HEK293T (cell line): ENCODE data around the gene APBA2.

ENCODE experiments used
- CTCF ChIA-PET: fragments of 350-600 bp; formaldehyde crosslinking; extraction: SDS; loops from one replicate; lab custom pipeline; 2021; ENCODE audit warnings: antibody characterized with exemption, inconsistent platforms; lab: Yijun Ruan, JAX
- POLR2A ChIA-PET: fragments of 350-600 bp; formaldehyde crosslinking; extraction: SDS; loops from one replicate; lab custom pipeline; 2020; ENCODE audit warnings: antibody characterized with exemption, inconsistent platforms; lab: Yijun Ruan, JAX
- DNase-seq: peaks from one replicate; pipeline ENCODE4 v3.0.0; 2012; ENCODE audit warnings: mixed read lengths; ENCODE audit errors: extremely low spot score
- ARNT ChIP-seq: fragments of 450-650 bp; IDR thresholded peaks from 2 replicates; pipeline ENCODE4 v1.6.1; 2017; ENCODE audit warnings: mild to moderate bottlenecking
- BHLHE40 ChIP-seq: fragments of 450-650 bp; IDR thresholded peaks from 2 replicates; pipeline ENCODE4 v1.6.1; 2016; ENCODE audit warnings: mild to moderate bottlenecking, moderate library complexity, borderline replicate concordance
- CTBP1 ChIP-seq: fragments of 450-650 bp; IDR thresholded peaks from 2 replicates; pipeline ENCODE4 v1.6.1; 2016; ENCODE audit warnings: borderline replicate concordance
- ELF4 ChIP-seq: fragments of 450-650 bp; IDR thresholded peaks from 2 replicates; pipeline ENCODE4 v1.6.1; 2017; ENCODE audit warnings: antibody characterized with exemption
- FOXA1 ChIP-seq: fragments of 450-650 bp; IDR thresholded peaks from 2 replicates; pipeline ENCODE4 v1.6.1; 2016; ENCODE audit warnings: mild to moderate bottlenecking
- FOXK2 ChIP-seq: fragments of 450-650 bp; IDR thresholded peaks from 2 replicates; pipeline ENCODE4 v1.6.1; 2016; ENCODE audit warnings: mild to moderate bottlenecking
- FOXM1 ChIP-seq: fragments of 450-650 bp; IDR thresholded peaks from 2 replicates; pipeline ENCODE4 v1.6.1; 2017; ENCODE audit warnings: mild to moderate bottlenecking, borderline replicate concordance
- HDGF ChIP-seq: fragments of 450-650 bp; IDR thresholded peaks from 2 replicates; pipeline ENCODE4 v1.6.1; 2017; ENCODE audit warnings: antibody characterized with exemption, borderline replicate concordance
- L3MBTL2 ChIP-seq: fragments of 450-650 bp; conservative IDR thresholded peaks from 2 replicates; pipeline ENCODE4 v1.6.1; 2016; ENCODE audit warnings: mild to moderate bottlenecking
- LEF1 ChIP-seq: fragments of 450-650 bp; IDR thresholded peaks from 2 replicates; pipeline ENCODE4 v1.6.1; 2017; ENCODE audit warnings: mild to moderate bottlenecking, borderline replicate concordance
- NFRKB ChIP-seq: fragments of 450-650 bp; IDR thresholded peaks from 2 replicates; pipeline ENCODE4 v1.6.1; 2016; ENCODE audit warnings: mild to moderate bottlenecking, moderate library complexity
- PKNOX1 ChIP-seq: fragments of 450-650 bp; IDR thresholded peaks from 2 replicates; pipeline ENCODE4 v1.6.1; 2016
- SP1 ChIP-seq: fragments of 450-650 bp; IDR thresholded peaks from 2 replicates; pipeline ENCODE4 v1.6.1; 2017
- SUZ12 ChIP-seq: fragments of 450-650 bp; IDR thresholded peaks from 2 replicates; pipeline ENCODE4 v1.6.1; 2016; ENCODE audit warnings: mild to moderate bottlenecking
- TARDBP ChIP-seq: fragments of 450-650 bp; IDR thresholded peaks from 2 replicates; pipeline ENCODE4 v1.6.1; 2016
- ZNF384 ChIP-seq: fragments of 450-650 bp; IDR thresholded peaks from 2 replicates; pipeline ENCODE4 v1.6.1; 2016

APBA2 gene

GRCh38 chr15:28923726-28924280 lies 38.0 kb downstream of the APBA2 start:
- TF ChIP-seq SP1, result no peak
- TF ChIP-seq FOXK2, result no peak
- no peak for TF ChIP-seq FOXA1
- DNase-seq, result no peak
- ChIA-PET POLR2A (no interaction called here), CTCF (no interaction called here)

DNA sequence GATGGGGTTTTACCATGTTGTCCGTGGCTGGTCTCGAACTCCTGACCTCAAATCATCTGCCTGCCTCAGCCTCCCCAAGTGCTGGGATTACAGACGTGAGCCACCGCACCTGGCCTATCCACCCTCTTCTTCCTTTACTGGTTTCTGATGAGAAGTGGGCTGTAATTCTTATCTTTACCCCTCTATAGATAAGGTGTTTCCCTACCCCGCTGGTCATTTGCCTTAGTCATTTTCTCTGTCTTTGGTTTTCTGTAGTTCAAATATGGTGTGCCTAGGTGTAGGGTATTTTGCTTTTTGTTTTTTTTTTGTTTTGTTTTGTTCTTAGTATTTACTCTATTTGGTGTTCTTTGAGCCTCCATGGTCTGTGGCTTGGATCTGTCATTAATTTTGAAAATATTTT lies 41.3 kb downstream of the APBA2 start:
- POLR2A ChIA-PET, result no interaction called here
- TF ChIP-seq FOXK2 (no peak), ZNF384 (no peak), ARNT (no peak), TARDBP (no peak), SP1 (no peak), NFRKB (no peak), CTBP1 (no peak), HDGF (no peak), FOXM1 (no peak), ELF4 (no peak), PKNOX1 (no peak), L3MBTL2 (no peak), SUZ12 (no peak), FOXA1 (no peak), LEF1 (no peak), BHLHE40 (no peak)
- CTCF ChIA-PET, result no interaction called here
- DNase-seq, result no peak

DNA sequence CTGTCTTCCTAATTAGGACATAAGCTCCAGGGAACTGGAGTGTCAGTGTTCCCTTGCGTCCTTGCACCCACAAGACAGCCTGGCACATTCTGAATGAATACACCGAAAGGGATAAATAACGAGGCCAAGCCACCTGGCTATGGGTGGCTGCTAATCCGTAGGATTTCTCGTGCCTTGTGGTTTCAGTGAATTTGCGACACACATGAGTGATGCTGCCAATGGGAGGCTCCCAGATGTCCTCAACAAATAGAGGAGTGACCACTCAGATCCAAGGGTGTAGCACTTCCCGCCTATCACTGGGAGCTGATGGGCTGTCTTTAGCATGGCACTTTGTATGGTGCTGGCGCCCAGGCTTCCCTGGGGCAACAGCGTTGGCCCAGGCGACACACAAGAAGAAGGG lies 43.4 kb downstream of the APBA2 start:
- ChIA-PET POLR2A (no interaction called here), CTCF (no interaction called here)
- TF ChIP-seq ELF4 (no peak), PKNOX1 (no peak), BHLHE40 (no peak), FOXK2 (no peak), FOXA1 (no peak), SUZ12 (no peak), CTBP1 (no peak), LEF1 (no peak), L3MBTL2 (no peak)
- DNase-seq, result no peak

DNA sequence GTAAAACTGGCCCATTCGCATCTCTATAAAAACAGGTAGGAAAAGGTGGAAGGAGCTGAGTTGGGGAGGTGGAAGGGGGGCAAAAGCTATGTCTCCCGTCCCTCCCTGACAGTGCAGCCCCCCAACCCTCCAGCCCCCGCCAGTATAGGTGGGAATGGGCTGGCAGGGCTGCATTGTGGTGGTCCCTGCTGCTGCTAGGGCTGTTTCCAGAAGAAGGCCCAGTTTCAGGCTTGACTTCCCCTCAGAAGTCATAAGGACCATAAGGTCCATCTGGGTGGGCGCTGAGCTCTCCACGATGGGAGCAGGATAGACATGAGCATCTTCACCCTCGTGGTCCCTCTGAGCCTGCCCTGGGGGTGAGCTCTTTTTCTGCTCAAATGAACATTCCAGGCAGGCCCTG lies 44.2 kb downstream of the APBA2 start:
- DNase-seq, result no peak
- TF ChIP-seq CTBP1 (no peak), FOXM1 (no peak), L3MBTL2 (no peak), ARNT (no peak), PKNOX1 (no peak)
- ChIA-PET POLR2A (no interaction called here), CTCF (no interaction called here)

GRCh38 chr15:28930476-28931291 lies 44.9 kb downstream of the APBA2 start:
- CTCF ChIA-PET, result no interaction called here
- POLR2A ChIA-PET, result no interaction called here
- DNase-seq, result no peak
- TF ChIP-seq TARDBP, result no peak
- no peak for TF ChIP-seq PKNOX1
- no peak for TF ChIP-seq NFRKB
- no peak for TF ChIP-seq LEF1
- no peak for TF ChIP-seq L3MBTL2
- no peak for TF ChIP-seq FOXM1
- TF ChIP-seq ZNF384, result no peak
- no peak for TF ChIP-seq SUZ12
- TF ChIP-seq FOXA1, result no peak
- no peak for TF ChIP-seq ELF4
- no peak for TF ChIP-seq CTBP1

- TF ChIP-seq CTBP1 (no peak), FOXA1 (no peak), SP1 (no peak), NFRKB (no peak), ZNF384 (no peak), ELF4 (no peak), FOXM1 (no peak), ARNT (no peak), TARDBP (no peak), LEF1 (no peak), L3MBTL2 (no peak), HDGF (no peak), BHLHE40 (no peak), SUZ12 (no peak)
- ChIA-PET CTCF (no interaction called here), POLR2A (no interaction called here)
- no peak for DNase-seq
Observed at GRCh38 chr15:28931828-28932227, 46.1 kb downstream of the APBA2 start.
